Activated CD8-positive, alpha-beta T cell treated with anti-CD3 and anti-CD28 coated beads for 36 hours (primary cell): ENCODE results near the gene LRRC3C. TPM values are rescaled to one million over a fixed set of nuclear protein-coding genes. Genes with fewer than 3 reads are reported as not detected.
A peak's percentile ranks its signal among the peaks of the same experiment; 100 is the strongest.

Source experiments
- ATAC-seq: fragments of 200-7000 bp; cut with Tn5 transposase; one replicate; pipeline ENCODE4 v1.10.0; 2021; ENCODE audit warnings: mild to moderate bottlenecking, moderate library complexity
- CTCF ChIA-PET: fragments of 350-600 bp; sonication (Branson Sonifier 250); formaldehyde crosslinking; loops from one replicate; lab custom pipeline; 2021; ENCODE audit warnings: antibody characterized with exemption; lab: Charles Lee
- POLR2A ChIA-PET: fragments of 350-600 bp; sonication (Branson Sonifier 250); formaldehyde crosslinking; loops from one replicate; lab custom pipeline; 2021; ENCODE audit warnings: antibody characterized with exemption; lab: Charles Lee
- DNase-seq: peaks from one replicate; pipeline ENCODE4 v3.0.0-alpha.2; 2020
- H3K27ac Mint-ChIP-seq: one replicate; pipeline ENCODE4 v1.8.0; 2021; ENCODE audit warnings: mild to moderate bottlenecking, mixed read lengths
- H3K27me3 Mint-ChIP-seq: one replicate; pipeline ENCODE4 v1.8.0; 2021; ENCODE audit warnings: mixed read lengths
- H3K36me3 Mint-ChIP-seq: one replicate; pipeline ENCODE4 v1.8.0; 2021; ENCODE audit warnings: low read depth, mixed read lengths
- H3K4me1 Mint-ChIP-seq: one replicate; pipeline ENCODE4 v1.8.0; 2021; ENCODE audit warnings: low read depth, mixed read lengths
- H3K4me3 Mint-ChIP-seq: one replicate; pipeline ENCODE4 v1.8.0; 2021; ENCODE audit warnings: mild to moderate bottlenecking, moderate library complexity, mixed read lengths
- H3K9me3 Mint-ChIP-seq: one replicate; pipeline ENCODE4 v1.8.0; 2021; ENCODE audit warnings: mixed read lengths
- CTCF ChIP-seq: fragments of 200-600 bp; IDR thresholded peaks from one replicate; pipeline ENCODE4 v1.8.0; 2022; ENCODE audit warnings: antibody characterized with exemption, mild to moderate bottlenecking
- intact Hi-C: fragments of 100-400 bp; cut with micrococcal nuclease; formaldehyde crosslinking; loops from one replicate; pipeline ENCODE4 v1.10.0; 2022
- total RNA-seq, 2 experiments: library from RNA; stranded (reverse); gene quantifications; one replicate each; pipeline ENCODE4 v1.2.3, GENCODE V29; 2021

Gene LRRC3C
- total RNA-seq, 2 experiments from 2014 or later = not detected

GRCh38 chr17:39981766-39982375, 54.3 kb downstream of the LRRC3C start:
- peak overlapping the region; percentile 92 for H3K4me3 Mint-ChIP-seq
- ChIA-PET CTCF (interaction anchor here (0.6 to 2.4 kb wide), 12 partner anchors 9 to 359 kb away, joined by 3 to 15 read pairs (median 4); partner anchors contain the start of gene MED24), POLR2A (interaction anchor here (1.1 to 2.0 kb wide), 3 partner anchors 13 to 199 kb away, joined by 3 to 4 read pairs (median 4); no protein-coding TSS in a partner anchor)
- H3K27me3 Mint-ChIP-seq = no peaks in the 10 kb centered on the region
- DNase-seq = no peak
- TF ChIP-seq CTCF = no peak
- peak overlapping the region; percentile 92 for H3K27ac Mint-ChIP-seq
- H3K9me3 Mint-ChIP-seq = no peaks in the 10 kb centered on the region
- intact Hi-C loops = loop anchor here (10.0 kb wide), 2 partner anchors 117 to 357 kb away; partner anchors contain the start of genes IKZF3, PPP1R1B and ZPBP2
- peaks cover 25% of the 10 kb centered on the region for H3K4me1 Mint-ChIP-seq
- H3K36me3 Mint-ChIP-seq = peaks cover 40% of the 10 kb centered on the region
- no peak for ATAC-seq

- Mint-ChIP-seq H3K4me3 (no peak overlapping the region), H3K27ac (no peak overlapping the region), H3K4me1 (peaks cover 7% of the 10 kb centered on the region), H3K9me3 (no peaks in the 10 kb centered on the region), H3K36me3 (peaks cover 76% of the 10 kb centered on the region), H3K27me3 (no peaks in the 10 kb centered on the region)
- ChIA-PET CTCF (no interaction called here), POLR2A (no interaction called here)
- no peak for TF ChIP-seq CTCF
- DNase-seq = no peak
- no peak for ATAC-seq
- intact Hi-C loops = loop anchor here (10.0 kb wide), 2 partner anchors 124 to 364 kb away; partner anchors contain the start of genes IKZF3, PPP1R1B and ZPBP2
Measured at GRCh38 chr17:39988206-39988810, 60.8 kb downstream of the LRRC3C start.

- intact Hi-C loops = no loop called here
- H3K36me3 Mint-ChIP-seq = peaks cover 60% of the 10 kb centered on the region
- no peak overlapping the region for H3K27ac Mint-ChIP-seq
- ATAC-seq (no peak), DNase-seq (no peak)
- H3K9me3 Mint-ChIP-seq = no peaks in the 10 kb centered on the region
- H3K4me1 Mint-ChIP-seq = peaks cover 6% of the 10 kb centered on the region
- ChIA-PET CTCF (interaction anchor here (1.4 to 2.0 kb wide), 3 partner anchors 8 to 19 kb away, joined by 3 to 5 read pairs (median 4); partner anchors contain the start of gene PSMD3), POLR2A (interaction anchor here (0.6 to 1.0 kb wide), 3 partner anchors 11 to 52 kb away, joined by 3 read pairs; no protein-coding TSS in a partner anchor)
- TF ChIP-seq CTCF = no peak
- no peak overlapping the region for H3K4me3 Mint-ChIP-seq
- H3K27me3 Mint-ChIP-seq = no peaks in the 10 kb centered on the region
Measured at GRCh38 chr17:39994448-39994847, 66.9 kb downstream of the LRRC3C start.

Other genes with a start within 250 kb of the LRRC3C start
- 1 to 10 TPM; 6.4 to 7.4 TPM for gene PGAP3, start 239.7 kb upstream of the LRRC3C start, total RNA-seq
- gene ERBB2, start 227.7 kb upstream of the LRRC3C start, total RNA-seq = 1 to 10 TPM; 5.2 TPM
- gene MIEN1, start 197.2 kb upstream of the LRRC3C start, total RNA-seq = 10 to 100 TPM; 32.5 to 34.0 TPM
- 1 to 10 TPM in 1 of 2 experiments, not detected in 1; 1.2 TPM for gene GRB7, start 189.8 kb upstream of the LRRC3C start, total RNA-seq
- gene IKZF3, start 63.4 kb upstream of the LRRC3C start, total RNA-seq = 10 to 100 TPM; 52.1 to 52.2 TPM
- not detected for gene ZPBP2, start 59.5 kb upstream of the LRRC3C start, total RNA-seq
- gene GSDMB, start 9.1 kb upstream of the LRRC3C start, total RNA-seq = 10 to 100 TPM; 26.9 to 32.5 TPM
- gene ORMDL3, start 131 bp upstream of the LRRC3C start, total RNA-seq = 10 to 100 TPM; 78.8 to 80.5 TPM
- 1 to 10 TPM; 1.3 to 1.6 TPM for gene GSDMA, start 35.3 kb downstream of the LRRC3C start, total RNA-seq
- 100 to 1,000 TPM; 149 to 153 TPM for gene PSMD3, start 53.1 kb downstream of the LRRC3C start, total RNA-seq
- not detected for gene CSF3, start 87.7 kb downstream of the LRRC3C start, total RNA-seq
- 10 to 100 TPM; 90.2 to 96.4 TPM for gene MED24, start 126.7 kb downstream of the LRRC3C start, total RNA-seq
- gene THRA, start 135.2 kb downstream of the LRRC3C start, total RNA-seq = 10 to 100 TPM; 11.1 to 13.8 TPM
- gene NR1D1, start 172.9 kb downstream of the LRRC3C start, total RNA-seq = 1 to 10 TPM; 6.0 to 6.5 TPM
- gene MSL1, start 194.2 kb downstream of the LRRC3C start, total RNA-seq = 10 to 100 TPM; 69.0 to 70.1 TPM
- 10 to 100 TPM; 75.1 to 75.6 TPM for gene CASC3, start 212.8 kb downstream of the LRRC3C start, total RNA-seq
- gene RAPGEFL1, start 249.7 kb downstream of the LRRC3C start, total RNA-seq = 1 to 10 TPM; 3.8 to 5.4 TPM